NCI-H1417 (cell line): ENCODE results near the gene KCNQ1OT1.

Experiments
- DNase-seq, 3 experiments: peaks; one replicate each; lab custom pipeline; 2025; lab: John Stamatoyannopoulos, UW

The KCNQ1OT1 gene

DNA sequence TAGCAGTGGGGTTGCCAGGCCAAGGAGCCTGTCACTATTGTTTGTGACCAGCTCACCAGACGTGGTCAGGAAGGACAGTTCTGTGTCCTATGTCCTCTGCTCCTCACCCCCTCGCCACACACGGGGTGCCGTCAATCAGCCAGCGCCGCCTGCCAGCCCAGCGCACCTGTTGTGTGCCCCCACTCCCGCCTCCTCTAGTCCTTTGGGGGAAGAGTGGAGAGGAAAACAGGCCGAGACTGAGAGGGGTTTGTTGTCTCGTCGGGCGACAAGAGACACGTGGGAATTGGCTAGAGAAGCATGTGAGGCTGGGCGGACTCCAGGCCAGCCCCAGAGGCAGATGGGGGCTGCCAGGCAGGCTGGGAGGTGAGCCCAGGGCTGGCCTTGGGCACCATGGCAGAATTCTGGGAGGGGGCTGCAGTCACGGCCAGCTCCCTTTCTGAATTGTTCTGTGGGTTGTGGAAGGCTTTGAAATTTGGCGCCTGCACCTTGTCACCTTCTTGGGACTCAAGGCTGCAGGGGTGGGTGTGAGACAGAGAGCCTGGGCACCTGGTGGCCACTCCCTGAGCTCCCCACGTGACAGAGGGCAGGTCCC, 3.1 kb upstream of the KCNQ1OT1 start:
- peak in 2 of 3 experiments; percentile 11 to 56 for DNase-seq

DNA sequence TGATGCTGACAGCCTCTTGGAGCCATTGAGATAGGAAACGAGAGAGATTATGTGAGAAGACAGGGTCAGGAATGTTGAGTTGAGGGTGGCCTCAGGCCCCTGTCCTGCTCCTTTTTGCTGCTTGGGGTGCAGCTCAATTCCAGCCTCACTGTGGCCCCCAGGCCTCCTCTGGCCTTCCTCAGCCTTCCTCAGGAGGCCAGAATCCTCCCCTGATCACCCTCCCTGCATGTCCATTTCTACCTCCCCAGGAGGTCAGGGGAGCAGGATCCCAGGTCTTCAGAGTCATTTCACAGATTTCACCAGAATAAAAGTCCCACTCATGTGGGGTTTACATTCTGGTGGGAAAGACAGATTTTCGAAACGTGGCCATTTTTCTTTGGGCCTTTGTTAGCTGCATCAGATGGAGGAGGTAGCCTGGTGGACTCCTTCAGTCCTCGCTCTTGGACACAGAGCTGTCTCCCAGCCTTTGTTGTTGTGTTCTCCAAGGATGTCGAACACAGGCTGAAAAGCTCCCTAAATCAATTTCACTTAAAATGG, 2.2 kb upstream of the KCNQ1OT1 start:
- no peak for DNase-seq

DNA sequence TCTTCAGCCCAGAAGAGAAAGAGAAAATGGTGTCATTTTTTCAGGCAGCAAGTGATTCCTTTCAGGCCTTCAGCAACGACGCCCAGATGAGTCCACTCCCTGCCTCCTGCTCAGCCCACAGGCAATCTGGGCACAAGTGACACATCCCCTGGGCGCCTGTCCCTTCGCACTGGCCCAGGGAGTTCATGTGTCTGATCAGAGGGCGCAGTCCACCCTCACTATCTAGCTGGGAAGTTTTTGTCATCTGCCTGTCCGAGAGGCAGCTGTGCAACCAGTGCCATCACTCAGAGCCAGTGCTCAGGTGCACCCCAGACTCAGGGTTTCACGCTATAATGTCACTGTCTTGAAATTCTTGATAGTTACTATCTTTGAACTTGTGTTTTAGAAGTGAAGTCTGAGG, 1.4 kb upstream of the KCNQ1OT1 start:
- peak in 1 of 3 experiments; percentile 25 for DNase-seq

DNA sequence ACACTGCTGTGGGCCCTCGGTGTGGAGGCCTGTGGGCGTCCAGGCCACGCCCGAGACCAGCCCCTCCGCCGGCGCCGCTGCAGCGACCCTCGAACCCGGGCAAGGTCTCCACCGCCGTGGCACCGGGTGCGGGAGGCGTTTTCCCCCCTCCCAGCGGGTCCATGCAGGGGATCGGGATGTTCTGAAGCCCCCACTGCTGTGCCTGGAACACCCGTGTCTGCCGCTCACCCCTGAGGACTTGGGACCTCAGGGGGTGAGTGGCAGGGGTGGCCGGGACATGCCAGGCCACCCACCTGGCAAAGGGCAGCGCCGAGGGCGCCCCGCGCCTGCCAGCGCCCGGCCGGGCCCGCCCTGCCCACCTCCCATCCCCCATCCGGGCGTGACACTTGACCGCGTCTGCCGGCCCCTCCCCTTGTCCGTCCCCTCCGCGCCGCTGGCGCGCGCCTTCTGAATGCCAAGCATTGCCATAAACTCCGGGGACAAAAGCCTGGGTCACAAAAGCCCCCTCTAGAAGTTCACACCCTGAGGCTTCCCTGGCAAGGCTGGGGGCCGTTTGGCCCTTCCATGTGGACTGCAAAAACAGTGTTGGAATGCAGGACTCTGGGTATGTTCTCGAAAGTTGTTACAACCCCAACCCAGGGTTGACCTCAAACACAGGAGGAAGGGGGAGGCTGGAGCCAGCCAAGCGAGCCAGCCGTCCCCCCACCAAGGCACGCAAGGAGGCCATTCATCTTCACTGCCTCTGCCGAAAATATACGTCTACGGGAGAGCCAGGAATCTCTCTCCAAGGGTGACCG, 819 bp upstream of the KCNQ1OT1 start:
- peak; percentile 26 to 69 (median 51) for DNase-seq

DNA sequence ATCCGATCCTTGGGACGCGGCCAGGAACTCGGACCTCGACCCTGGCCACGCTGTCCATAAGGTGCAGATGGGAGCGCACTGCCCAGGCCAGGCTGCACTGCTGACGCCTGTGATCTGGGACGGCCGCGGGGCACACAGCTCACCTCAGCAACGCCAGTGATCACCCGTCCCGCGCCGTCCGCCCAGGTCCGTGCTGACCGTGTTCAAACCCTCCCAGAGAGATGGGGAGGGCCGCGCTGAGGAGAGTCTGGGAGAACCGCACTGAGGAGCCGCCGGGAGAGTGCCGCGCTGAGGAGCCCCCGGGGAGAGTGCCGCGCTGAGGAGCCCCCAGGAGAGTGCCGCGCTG, 636 bp downstream of the KCNQ1OT1 start:
- DNase-seq: peak in 2 of 3 experiments; percentile 61 to 62

DNA sequence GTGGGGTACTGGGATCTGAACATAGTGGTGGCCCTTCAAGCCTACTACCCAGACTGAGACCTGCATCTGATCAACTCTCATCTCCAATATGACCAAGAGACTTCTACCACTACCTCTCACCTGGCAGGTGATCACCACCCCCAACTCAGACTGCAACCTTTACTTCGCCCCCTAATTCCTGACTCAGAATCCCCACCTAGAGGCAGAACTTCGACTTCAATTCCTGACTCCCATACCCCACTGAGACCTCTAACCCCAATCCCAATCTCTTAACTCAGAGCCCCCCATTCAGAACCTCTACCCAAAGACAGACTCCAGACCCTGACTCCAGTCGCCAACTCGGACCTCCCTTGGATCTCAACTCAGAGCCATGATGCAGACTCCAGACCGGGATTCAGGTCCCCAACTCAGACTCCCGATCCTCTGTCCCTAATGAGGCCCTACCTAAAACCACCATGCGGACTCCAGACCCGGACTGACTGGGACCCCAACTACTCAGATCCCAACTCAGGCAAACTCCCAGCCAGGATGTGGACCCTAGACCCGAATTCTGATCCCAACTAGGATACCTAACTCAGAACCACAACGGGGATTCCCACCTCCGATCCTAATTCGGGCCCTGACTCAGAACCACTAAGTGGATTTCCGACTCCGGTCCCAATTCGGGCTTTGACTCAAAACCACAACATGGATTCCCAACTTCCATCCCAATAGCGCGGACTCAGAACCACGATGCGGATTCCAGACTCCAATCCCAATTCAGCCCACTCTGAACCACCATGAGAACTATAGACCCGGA, 1.2 kb downstream of the KCNQ1OT1 start:
- DNase-seq: peak in 1 of 3 experiments; percentile 55

DNA sequence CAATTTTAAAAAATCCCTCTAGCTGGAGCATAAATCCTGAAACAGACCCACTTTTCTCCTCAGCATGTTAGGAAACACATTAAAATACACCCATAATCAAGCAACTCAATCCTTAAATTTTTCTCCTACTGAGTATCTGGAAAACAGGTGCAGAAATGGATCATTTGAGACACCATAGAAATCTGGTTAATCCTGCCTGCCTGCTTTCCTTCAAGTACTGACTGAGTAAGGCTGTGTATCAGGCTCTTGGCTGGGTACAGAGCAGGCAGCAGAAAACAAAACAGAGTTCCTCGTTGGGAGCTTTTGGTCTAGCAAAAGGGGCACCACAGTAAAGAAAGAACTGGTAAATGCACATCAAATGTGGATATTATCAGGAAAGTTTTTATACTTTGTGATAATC, 1.9 kb downstream of the KCNQ1OT1 start:
- DNase-seq: peak in 1 of 3 experiments; percentile 6

DNA sequence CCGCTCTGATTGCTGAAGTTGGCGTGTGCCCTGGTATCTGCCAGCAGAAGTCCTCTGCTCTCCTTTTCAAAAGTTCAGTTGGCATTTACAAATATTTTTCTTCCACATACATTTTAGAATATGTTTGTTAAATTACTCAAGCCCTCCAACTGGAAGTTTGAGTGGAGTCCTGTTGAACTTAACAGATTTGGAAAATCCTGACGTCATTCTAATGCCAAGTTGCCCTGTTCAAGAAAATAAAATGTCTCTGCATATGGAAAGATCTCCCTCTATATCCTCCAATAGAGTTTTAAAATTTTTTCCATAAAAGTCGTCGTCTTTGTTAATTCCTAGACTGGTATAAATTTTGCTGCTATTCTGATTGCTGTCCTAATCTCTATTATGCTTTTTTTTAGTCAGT, 3.3 kb downstream of the KCNQ1OT1 start:
- no peak for DNase-seq

DNA sequence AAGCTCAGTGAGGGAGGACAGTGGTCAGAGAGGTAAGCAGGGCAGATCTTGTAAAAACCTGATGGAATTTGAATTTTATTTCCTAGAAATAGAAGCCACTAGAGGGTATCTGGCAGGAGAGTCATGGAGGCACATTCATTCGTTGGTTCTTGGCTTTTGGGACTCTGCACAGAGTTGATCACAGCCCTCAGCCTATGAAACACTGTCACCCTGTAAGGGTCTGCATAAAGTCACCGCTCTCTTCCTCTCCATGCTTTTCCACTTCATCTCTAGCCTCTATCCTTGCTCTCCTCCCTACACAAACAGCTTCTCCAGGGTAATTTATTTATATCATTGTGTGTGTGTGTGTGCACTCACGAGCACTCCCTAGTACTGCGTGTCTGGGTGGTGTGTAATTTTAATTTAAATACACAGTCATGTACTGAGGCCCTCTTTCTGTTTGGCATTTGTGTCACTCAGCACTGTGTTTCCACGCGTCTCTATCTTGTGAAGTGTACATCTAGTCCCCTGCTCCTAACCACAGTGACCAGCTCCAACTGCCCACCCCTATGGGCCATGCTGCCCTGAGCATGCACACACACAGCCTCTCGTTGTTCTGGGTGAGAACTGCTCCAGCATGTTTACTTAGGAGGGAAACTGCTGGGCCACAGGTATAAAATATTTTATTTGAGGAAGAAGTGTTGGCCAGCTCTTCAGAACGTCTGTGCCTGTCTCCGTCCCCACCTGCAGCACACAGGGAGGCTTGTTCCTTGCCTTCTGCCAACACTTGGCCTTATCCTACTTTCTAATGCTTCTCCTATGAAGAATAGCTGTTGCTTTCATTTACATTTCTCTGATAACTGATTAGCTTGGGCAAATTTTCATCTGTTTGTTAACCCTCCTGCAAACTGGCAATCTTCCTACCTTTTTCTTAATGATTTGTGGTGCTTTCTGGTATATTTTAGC, 4.5 kb downstream of the KCNQ1OT1 start:
- DNase-seq: peak in 1 of 3 experiments; percentile 2

DNA sequence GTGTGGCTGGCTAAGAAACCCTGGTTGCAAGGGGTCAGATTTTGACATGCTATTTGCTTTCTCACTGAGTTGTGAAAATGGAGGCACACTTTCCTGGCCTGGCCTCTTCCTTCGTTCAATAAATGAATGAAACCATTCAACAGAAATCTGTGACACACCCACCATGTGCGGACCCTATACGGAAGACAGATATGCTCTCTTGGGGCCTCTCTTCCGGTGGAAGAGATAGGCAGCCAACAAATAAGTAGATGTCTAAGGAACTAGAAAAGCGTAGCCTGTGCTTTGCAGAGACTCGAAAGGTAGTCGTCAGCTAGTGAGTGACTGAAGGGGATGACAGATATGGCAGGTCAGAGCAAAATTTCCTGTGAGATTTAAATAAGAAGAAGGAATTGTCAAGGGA, 5.3 kb downstream of the KCNQ1OT1 start:
- DNase-seq: no peak

DNA sequence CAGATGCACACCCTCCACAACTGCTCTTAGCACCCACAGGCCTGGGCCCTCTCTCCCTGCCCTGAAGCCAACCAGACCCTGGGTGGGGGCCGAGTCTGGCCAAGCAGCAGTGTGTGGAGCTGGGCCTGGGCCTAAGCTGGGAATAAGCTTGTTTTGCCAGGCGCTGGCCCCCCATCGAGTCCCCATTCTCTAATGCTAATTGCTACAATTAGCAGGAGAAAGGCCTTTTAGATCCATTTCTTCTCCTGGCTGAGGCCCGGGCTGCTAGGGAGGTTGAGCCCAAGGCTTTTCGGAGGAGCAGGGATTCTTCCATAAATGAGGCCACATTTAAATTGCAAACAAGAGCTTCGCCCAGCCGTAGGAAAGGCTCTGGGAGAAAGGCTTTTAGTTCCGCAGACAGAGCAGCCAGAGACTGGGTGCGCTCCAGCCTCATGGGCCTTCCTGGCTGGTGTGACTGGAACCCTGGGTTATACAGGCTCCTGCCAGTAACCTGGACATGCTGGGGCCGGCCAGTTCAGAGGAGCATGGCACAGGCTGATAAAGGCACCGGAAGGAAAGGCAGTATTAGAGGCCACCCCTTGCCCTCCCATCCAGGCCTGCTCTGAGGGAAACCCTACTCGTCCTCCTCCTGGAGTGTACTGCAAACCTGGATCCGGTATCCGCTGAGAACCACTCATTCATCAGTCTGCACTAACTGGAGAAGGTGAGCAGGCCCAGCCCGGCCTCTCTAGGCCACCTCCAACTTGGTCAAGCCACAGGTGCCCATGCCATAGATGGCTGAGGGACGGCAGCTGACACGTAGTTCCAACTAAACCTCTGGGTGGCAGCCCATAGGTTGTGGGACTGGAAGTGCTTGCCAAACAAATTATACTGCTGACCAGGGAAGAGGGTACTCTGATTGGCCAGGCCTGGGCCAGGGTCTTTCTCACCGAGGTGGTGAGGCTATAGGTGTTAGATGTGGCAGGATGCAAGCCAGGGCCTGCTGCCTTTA, 6.2 kb downstream of the KCNQ1OT1 start:
- peak in 2 of 3 experiments; percentile 20 to 61 for DNase-seq

DNA sequence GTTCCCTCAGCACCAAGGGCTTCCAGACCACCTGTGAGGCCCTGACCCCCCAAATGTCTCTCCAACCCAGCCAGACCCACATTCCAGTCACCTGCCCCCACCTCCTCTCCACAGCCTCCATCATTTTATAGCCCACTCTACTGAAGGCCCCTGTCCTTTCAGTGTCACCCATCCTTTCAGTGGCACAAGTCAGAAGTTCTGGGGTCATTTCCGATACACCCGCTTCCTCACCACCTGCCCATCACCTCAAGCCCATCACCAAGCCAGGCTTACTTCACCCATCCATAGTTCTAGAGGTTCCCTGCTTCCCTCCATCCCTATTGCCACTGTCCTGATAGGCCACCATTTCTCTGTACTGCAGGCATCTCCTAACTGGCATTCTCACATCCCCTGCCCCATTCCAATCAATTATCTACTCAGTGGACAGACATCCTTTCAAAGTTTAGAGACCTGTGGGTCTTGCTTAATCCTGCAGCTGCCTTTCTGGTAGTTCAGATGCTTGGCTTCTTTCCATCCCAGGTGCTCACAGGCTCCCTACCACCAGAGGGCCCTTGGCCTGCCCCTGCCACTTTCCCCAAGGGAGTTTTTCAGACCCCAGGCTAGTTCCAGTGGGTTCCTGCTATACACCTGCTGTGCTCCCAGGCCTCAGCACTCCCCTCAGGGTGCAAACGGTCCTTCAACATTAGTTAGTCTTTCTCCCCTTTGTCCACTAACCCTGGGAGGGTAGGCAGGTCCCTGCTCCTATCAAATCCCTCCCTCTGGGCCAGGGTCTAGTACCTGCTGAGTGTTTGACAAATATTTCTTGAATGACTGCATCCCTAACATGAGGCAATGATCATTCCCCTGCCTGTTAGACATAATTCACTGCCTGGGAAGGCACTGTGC, 7.6 kb downstream of the KCNQ1OT1 start:
- peak in 2 of 3 experiments; percentile 33 to 76 for DNase-seq

DNA sequence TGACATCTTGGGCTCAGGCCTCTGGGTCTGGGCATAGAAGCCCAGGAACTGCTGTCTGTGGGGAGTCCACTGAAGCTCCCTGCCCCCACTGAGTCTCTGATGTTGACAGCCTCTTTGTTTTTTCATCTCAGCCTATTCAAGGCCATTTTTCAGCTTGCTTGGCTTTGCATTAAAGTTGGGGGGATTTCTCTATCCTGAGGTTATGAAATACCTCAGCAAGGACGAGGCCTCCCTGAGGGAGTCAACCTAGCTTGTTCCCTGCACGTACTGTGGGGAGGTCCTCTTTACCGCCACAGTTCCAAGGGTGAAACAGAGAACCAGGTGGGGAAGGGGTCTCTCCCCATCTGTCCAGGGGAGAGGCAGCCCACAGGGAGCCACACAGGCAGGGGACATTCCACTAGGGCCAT, 8.4 kb downstream of the KCNQ1OT1 start:
- DNase-seq: no peak

DNA sequence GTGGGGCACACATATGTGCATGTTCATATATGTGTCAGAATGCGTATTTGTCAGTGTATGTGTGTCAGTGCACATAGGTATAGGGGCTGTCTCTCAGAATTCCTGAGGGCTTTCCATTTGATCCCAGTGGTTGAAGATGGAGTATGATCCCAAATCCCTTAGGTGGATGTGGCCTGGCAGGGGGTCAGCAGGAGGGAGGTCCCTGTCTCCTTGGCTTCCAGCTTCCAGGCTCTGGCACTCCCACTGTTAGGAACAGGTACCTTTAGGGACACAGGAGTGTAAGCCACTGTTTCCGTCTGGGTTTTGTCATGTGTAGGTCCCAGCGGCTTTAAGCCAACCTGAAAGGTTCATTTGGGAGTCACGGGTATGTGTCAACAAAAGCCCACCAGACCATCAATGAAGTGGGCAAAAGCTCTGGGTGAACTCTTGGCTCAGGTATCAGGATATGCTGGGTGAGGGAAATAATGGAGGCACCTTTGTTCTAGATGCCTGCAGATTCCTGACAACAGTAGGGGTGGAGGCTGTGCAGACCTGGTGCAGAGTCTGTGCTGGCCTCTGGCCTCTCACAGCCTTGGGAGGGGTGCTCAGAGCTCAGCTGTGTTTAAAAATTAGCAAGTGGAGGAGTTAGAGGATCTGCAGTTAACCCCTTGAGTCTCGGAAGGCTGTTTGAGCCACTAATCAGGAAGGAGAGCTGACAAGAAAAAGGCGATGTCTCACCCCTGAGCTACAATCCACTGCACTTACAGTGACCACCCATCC, 9.0 kb downstream of the KCNQ1OT1 start:
- DNase-seq: no peak

DNA sequence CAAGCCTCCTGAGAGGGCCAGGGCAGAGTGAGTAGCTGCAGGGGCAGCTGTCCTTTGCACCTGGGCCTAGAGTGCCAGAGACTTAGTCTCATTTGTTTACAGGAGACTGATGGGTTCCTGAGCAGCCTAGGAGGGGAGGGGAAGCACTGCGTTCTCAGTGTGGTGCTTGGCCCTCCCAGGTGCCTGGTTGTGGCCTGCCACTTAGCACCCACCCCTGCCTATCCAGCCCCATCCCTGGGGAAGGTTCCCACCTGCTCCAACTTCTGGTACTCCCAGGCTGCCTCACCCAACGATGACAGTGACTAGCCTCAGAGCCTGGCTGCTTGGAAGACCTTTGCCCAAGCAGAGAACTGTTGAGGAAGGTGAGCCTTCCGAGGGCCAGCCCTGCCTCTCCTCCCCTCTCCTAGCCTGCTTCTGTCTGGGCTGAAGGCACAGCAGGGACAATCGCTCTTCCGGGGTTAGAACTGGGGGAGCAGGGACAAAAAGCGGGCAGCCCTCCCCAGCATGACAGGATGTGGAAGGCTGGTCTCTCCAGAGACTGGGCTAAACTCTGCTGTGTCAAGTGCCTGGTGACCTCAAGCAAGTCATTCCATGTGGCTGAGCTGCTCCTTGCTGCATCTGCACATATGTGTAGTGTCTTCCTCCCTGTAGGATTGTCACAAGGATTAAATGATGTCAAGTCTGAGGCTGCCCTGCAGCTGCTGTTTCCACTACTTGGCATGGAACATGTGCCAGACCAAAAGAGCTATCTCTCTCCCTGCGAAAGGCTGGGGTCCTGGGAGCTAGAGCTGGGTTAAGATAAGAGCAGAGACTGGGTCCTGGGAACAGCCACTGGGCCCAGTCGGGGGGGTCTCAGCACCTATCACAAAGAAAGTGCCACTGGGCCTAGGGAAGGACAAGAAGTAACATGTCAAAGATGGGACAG, 9.9 kb downstream of the KCNQ1OT1 start:
- DNase-seq: peak in 2 of 3 experiments; percentile 4 to 8

DNA sequence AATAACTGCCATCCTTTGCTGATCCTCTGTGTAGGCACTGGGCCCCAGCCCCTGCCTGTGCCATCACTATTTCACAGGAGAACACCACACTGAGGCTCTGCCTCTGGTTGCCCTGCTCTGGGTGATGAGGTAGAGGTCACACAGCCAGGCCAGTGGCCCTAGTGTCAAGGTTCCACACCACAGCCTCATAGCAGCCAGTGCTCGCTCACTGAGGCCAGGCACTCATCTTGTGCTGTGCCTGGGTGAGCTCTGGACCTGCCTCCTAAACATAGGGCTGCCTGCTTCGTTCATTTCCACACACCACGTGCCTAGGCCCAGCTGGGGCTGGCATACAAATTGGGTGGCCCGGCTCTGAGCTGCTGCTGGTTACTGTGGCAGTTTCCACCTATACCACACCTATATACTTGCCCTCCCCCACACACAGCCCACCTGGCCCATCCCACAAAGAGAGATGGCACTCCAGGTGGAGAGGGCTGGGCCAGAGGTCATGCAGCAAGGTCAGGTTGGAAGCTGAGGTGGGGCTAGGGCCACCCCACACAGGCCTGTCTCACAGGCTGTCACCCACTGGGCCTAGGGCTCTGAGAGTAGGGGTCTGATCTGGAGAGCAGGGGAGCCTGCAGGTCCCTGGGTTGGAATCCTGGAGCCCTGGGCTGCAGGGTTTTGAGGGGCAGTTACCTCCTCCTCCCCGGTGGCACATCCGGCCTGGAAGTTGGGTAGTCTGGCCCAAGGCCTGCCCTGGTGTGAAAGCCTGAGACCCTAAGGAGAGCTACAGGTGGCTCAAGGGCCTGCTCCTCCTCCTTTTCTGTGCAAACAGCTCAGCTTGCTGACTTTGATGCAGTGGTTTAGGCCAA, 11.2 kb downstream of the KCNQ1OT1 start:
- no peak for DNase-seq
